Small intestine (tissue), 7 donors: ENCODE results near the gene CPNE6. TPM values are rescaled to one million over a fixed set of nuclear protein-coding genes. Genes with fewer than 3 reads are reported as not detected.
A peak's percentile ranks its signal among the peaks of the same experiment; 100 is the strongest.

Experiments used
- DNase-seq, 2 donors: peaks; one replicate each; pipeline versions ENCODE4 v3.0.0 to v3.0.0-alpha.2; 2013
- FAIRE-seq: peaks from 2 replicates; lab custom pipeline; 2012; peaks lifted over from hg19 to GRCh38; lab: Jason Lieb, UNC
- H3K27ac ChIP-seq, 3 donors: one replicate each; pipeline ENCODE4 v1.5.1; 2013; ENCODE audit warnings: low read length in 2 of 3, mild to moderate bottlenecking in 2 of 3, control low read depth in 1 of 3, inconsistent platforms in 1 of 3, low read depth in 1 of 3, moderate library complexity in 1 of 3
- H3K27me3 ChIP-seq, 3 donors: one replicate each; pipeline ENCODE4 v1.6.1; 2013; ENCODE audit warnings: low read length in 3 of 3, inconsistent platforms in 1 of 3; ENCODE audit not compliant: control insufficient read depth in 3 of 3, insufficient read depth in 3 of 3
- H3K36me3 ChIP-seq, 3 donors: one replicate each; pipeline ENCODE4 v1.6.1; 2013; ENCODE audit warnings: low read length in 3 of 3, inconsistent platforms in 1 of 3, low read depth in 1 of 3, mild to moderate bottlenecking in 1 of 3, moderate library complexity in 1 of 3; ENCODE audit not compliant: control insufficient read depth in 3 of 3, insufficient read depth in 2 of 3
- H3K4me1 ChIP-seq, 3 donors: one replicate each; pipeline ENCODE4 v1.6.1; 2013; ENCODE audit warnings: low read length in 2 of 3, inconsistent platforms in 1 of 3, low read depth in 1 of 3, mild to moderate bottlenecking in 1 of 3, moderate library complexity in 1 of 3; ENCODE audit not compliant: control insufficient read depth in 3 of 3, insufficient read depth in 2 of 3
- H3K4me3 ChIP-seq, 3 donors: one replicate each; pipeline ENCODE4 v1.5.1; 2013; ENCODE audit warnings: low read length in 3 of 3, control low read depth in 1 of 3, inconsistent platforms in 1 of 3, low read depth in 1 of 3, mild to moderate bottlenecking in 1 of 3, moderate library complexity in 1 of 3
- H3K9me3 ChIP-seq, 2 donors: one replicate each; pipeline ENCODE4 v1.6.1; 2013; ENCODE audit warnings: low read depth in 1 of 2, low read length in 1 of 2; ENCODE audit not compliant: control insufficient read depth in 2 of 2, insufficient read depth in 1 of 2
- WGBS, 3 donors: extraction: QIAGEN DNeasy Blood & Tissue Kit; methylation state at CpG; one replicate each; pipeline ENCODE4 v1.1.7; 2013; 5-methylcytosine and 5-hydroxymethylcytosine counted together
- polyA plus RNA-seq, 4 donors: library from polyadenylated mRNA; stranded (reverse) in 3 of 4; unstranded in 1 of 4; fragments of 200-250 nt in 3 of 4; fragments of 120-200 nt in 1 of 4; gene quantifications; one replicate each; pipeline versions ENCODE4 v1.2.1 to v1.2.3, GENCODE V29; 2013
- donor health status: healthy with polysubstance abuse.
- donor health status: control.
- donor health status: control.
- donor health status: Bipolar disorder and iron deficiency.
- donor health status: healthy.

Gene CPNE6
- polyA plus RNA-seq, 4 donors = 0.03 to 10.7 (median 4.2) TPM

DNA sequence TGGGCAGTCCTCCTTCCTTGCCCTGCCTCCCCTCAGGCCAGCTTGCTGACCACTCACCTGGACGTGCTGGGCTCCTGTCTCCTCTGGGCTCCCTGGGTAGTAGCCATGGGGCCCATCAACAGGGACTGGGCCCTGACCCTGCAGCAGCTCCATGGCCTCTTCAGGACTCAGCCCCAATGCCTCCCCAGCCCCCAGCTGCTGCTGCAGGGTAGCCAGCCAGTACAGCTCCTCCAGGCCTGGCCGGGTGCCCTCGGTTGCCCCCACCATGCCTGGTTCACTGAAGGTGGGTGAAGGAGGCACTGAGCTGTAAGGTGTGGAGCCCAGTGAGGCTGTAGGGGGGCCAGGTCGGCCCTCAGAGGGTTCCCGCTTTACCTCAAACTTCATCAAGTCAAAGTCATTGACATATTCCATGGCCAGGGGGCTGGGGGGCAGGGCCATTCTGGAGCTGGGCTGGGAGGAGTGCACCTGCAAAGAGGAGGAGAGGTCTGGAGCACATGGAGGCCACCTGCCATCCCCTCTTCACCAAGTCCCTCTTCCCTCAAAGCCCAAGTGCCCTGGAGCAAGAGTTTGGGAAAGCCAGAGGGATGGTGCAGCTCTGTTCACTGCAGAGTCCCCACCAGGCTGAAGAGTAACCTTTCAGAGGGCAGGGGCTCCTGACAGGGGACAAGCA lies 11.2 kb downstream of the CPNE6 start:
- no peak overlapping the region for H3K4me3 ChIP-seq
- DNase-seq (no peak), FAIRE-seq (no peak)
- H3K27me3 ChIP-seq = no peaks in the 10 kb centered on the region
- H3K4me1 ChIP-seq = peaks cover 0 to 15% (median 9%) of the 10 kb centered on the region in 3 donors
- 91 to 95% (median 93%) methylated on average over 5 of the region's 5 CpGs for WGBS, 3 donors
- H3K27ac ChIP-seq = no peak overlapping the region
- no peaks in the 10 kb centered on the region for H3K36me3 ChIP-seq
- H3K9me3 ChIP-seq = no peaks in the 10 kb centered on the region

DNA sequence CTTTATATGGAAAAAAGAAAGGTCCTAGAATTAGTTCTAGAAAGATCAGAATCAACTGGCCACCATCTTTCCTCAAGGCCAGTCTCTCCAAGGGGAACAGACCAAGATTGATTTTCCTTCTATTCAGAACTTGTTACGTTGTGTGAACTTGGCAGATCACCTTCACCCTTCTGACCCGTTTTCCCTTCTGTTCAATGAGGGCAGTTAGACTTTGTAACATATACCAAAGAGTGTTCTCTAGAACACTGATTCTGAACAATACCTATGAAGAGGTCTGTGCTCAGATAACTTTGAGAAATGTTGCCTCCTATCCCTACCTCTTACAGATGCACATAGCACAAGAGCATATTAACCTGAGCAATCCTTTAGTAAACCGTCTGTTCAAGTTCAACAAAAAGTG lies 12.1 kb downstream of the CPNE6 start:
- DNase-seq (peak in 1 of 2 donors; percentile 39), FAIRE-seq (no peak)
- Histone ChIP-seq H3K36me3 (peaks cover 0 to 3% (median 0%) of the 10 kb centered on the region in 3 donors), H3K27me3 (no peaks in the 10 kb centered on the region), H3K27ac (no peak overlapping the region), H3K4me1 (peaks cover 0 to 15% (median 9%) of the 10 kb centered on the region in 3 donors), H3K4me3 (no peak overlapping the region), H3K9me3 (no peaks in the 10 kb centered on the region)
- whole genome bisulfite sequencing, 3 donors = 44 to 80% (median 59%) methylated on average over 3 of the region's 3 CpGs

DNA sequence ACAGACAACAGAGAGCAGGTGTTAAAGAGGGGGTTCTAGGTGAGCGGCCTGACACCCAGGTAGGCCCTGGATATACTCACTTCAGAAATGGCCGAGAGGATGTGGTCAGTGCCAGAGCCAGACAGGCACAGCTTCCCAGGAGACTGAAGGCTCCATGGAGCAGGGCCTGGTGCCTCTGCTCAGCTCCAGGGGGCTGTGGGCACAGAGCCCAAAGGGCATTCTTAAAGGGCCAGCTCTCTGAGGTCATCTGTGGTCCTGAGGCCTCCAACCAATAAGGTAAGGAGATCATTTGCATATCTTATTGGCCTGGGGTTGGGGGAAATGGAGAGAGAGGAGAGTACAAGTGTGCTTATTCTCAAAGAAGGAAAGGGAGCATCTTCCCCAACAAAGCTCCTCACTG lies 13.1 kb downstream of the CPNE6 start:
- H3K4me1 ChIP-seq = peaks cover 0 to 15% (median 9%) of the 10 kb centered on the region in 3 donors
- no peaks in the 10 kb centered on the region for H3K27me3 ChIP-seq
- DNase-seq = no peak
- no peak for FAIRE-seq
- no peak overlapping the region for H3K4me3 ChIP-seq
- peaks cover 0 to 3% (median 0%) of the 10 kb centered on the region in 3 donors for H3K36me3 ChIP-seq
- WGBS, 3 donors = 93 to 97% (median 97%) methylated on average over 2 of the region's 2 CpGs
- no peaks in the 10 kb centered on the region for H3K9me3 ChIP-seq
- H3K27ac ChIP-seq = no peak overlapping the region

DNA sequence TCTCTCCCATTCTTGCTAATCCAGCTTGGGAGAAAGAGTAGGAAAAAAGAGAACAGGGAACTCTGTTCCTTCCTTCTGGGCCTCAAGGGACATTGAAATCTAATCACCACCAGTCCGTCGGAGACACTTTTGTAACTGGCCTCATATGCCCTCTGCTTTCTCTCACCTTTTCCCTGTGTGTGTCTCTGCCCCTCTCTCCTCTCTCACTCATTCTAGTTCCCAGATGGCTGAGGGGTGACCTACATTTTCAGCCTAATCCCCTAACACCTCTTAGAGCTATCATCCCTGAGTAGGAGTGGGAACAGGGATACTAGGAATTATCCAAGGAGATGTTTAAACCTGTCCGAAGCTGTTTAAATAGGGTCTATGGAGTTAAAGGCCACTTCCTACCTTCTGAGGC lies 13.9 kb downstream of the CPNE6 start:
- FAIRE-seq (no peak), DNase-seq (no peak)
- WGBS, 3 donors = 91 to 100% (median 98%) methylated on average over 3 of the region's 3 CpGs
- no peaks in the 10 kb centered on the region for H3K9me3 ChIP-seq
- H3K4me3 ChIP-seq = no peak overlapping the region
- peaks cover 0 to 15% (median 9%) of the 10 kb centered on the region in 3 donors for H3K4me1 ChIP-seq
- no peak overlapping the region for H3K27ac ChIP-seq
- no peaks in the 10 kb centered on the region for H3K27me3 ChIP-seq
- peaks cover 0 to 3% (median 0%) of the 10 kb centered on the region in 3 donors for H3K36me3 ChIP-seq

DNA sequence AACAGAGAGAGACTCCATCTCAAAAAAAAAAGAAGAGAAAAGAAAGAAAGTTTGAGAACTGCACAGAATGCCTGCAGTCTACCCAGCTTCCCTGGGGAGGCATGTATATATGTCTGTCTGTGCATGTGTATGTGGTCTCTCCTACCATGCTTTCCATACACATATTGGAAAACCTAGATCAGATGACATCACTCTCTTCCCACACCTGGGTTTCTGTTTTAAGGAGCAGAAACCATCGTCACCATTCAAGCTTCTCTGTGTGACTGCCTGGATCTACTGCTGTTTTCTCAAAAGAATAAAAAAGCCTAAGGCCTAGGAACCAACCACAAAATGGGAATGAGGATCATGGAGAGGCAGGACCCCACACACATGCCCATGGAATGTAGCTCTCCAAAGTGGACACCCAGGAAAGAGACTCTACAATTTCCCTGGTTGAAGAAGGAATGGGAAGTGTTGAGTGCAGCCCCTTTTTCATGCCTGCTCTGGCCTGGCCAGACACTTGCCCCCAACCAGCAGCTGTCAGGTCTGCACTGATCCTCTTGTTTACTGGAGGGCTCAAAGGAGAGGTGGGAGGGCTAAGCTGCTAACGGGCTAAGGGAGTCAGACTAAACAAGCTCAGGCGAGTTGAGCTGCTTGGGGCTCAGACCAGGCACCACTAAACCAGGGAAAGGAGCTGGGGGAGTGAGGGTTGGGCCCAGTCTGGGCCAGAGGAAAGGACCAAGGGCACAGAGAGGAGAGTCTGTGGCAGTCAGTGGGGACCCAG lies 15.0 kb downstream of the CPNE6 start:
- H3K27me3 ChIP-seq = no peaks in the 10 kb centered on the region
- WGBS, 3 donors = 75 to 89% (median 85%) methylated on average over 3 of the region's 3 CpGs
- no peak for DNase-seq

DNA sequence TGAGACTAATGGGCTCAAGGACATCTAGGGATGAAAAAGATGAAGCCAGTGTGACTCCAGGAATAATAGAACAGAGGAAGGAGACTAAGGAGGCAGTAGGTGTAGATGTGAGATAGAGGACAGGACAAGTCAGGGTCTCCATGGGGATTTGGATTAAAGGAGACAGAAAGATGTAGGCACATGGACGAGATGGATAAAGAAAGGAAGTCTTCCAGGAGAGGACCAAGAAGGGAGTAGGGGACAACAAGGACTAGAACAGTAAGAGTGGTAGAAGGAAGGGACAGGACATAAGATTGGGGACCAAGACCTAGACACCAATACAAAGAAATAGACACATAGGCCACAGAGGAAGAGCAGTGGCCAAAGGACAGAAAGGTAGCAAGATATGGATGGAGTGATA lies 15.6 kb downstream of the CPNE6 start:
- 88 to 91% (median 90%) methylated on average over 1 of the region's 1 CpG for WGBS, 3 donors

More for the DNA sequence above, 15.0 kb downstream of the CPNE6 start:
- no peak for FAIRE-seq
- Histone ChIP-seq H3K27ac (no peak overlapping the region), H3K9me3 (no peaks in the 10 kb centered on the region), H3K36me3 (peaks cover 0 to 3% (median 0%) of the 10 kb centered on the region in 3 donors), H3K4me1 (peaks cover 0 to 17% (median 6%) of the 10 kb centered on the region in 3 donors), H3K4me3 (no peak overlapping the region)

DNA sequence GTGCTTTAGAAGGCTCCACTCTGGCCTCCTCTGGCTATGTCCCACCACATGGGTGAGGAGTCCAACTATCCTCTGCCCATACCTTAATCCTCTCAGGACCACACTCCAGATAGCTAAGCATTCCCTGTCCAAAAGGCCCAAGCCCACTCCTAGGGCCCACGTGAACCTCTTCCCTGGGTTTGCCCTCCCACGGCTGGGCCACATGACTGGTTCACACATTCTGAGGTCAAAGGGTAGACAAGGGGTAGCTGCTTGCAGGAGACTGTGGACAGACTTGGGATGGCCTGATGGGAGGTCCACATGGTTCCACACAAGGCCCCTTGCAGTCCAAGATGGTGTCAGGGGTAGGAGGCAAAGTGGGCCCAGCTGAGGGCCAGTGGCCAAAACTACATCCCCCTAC lies 16.7 kb downstream of the CPNE6 start:
- Histone ChIP-seq H3K36me3 (peaks cover 0 to 3% (median 0%) of the 10 kb centered on the region in 3 donors), H3K27me3 (no peaks in the 10 kb centered on the region), H3K4me1 (peaks cover 0 to 27% (median 6%) of the 10 kb centered on the region in 3 donors), H3K9me3 (no peaks in the 10 kb centered on the region), H3K4me3 (no peak overlapping the region), H3K27ac (no peak overlapping the region)
- WGBS, 3 donors = 78 to 85% (median 81%) methylated on average over 2 of the region's 2 CpGs
- no peak for FAIRE-seq
- no peak for DNase-seq

More for the DNA sequence above, 15.6 kb downstream of the CPNE6 start:
- peaks cover 0 to 20% (median 5%) of the 10 kb centered on the region in 3 donors for H3K4me1 ChIP-seq
- peaks cover 0 to 3% (median 0%) of the 10 kb centered on the region in 3 donors for H3K36me3 ChIP-seq
- no peak overlapping the region for H3K27ac ChIP-seq
- DNase-seq (no peak), FAIRE-seq (no peak)
- no peak overlapping the region for H3K4me3 ChIP-seq
- H3K27me3 ChIP-seq = no peaks in the 10 kb centered on the region
- no peaks in the 10 kb centered on the region for H3K9me3 ChIP-seq

DNA sequence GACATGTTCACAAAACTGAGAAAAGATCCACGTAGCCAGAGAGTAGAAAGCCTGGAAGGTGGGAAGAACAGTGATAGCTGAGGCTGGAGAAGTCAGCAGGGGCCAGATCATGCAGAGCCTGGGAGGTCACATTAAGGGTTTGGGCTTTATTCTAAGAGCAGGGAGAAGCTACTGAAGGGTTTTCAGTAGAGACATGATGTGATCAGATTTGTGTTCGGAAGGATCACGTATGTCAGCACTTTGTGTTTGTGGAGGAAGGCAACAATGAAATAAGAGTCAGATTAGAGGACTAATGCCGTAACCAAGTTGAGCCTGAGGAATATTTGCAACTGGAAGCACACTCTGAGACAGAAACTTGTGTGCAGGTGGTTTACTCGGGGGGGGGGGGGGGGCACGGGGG lies 18.5 kb downstream of the CPNE6 start:
- DNase-seq (no peak), FAIRE-seq (no peak)
- H3K9me3 ChIP-seq = no peaks in the 10 kb centered on the region
- peaks cover 0 to 4% (median 0%) of the 10 kb centered on the region in 3 donors for H3K36me3 ChIP-seq
- 80 to 86% (median 85%) methylated on average over 5 to 6 of the region's 6 CpGs for WGBS, 3 donors
- H3K27me3 ChIP-seq = no peaks in the 10 kb centered on the region
- H3K4me3 ChIP-seq = no peak overlapping the region
- H3K4me1 ChIP-seq = peaks cover 6 to 34% (median 6%) of the 10 kb centered on the region in 3 donors
- H3K27ac ChIP-seq = no peak overlapping the region
